H1 (cell line): ENCODE data around the gene RPS6KA6. TPM values are rescaled to one million over a fixed set of nuclear protein-coding genes. Genes with fewer than 3 reads are reported as not detected.

Experiments used
- ASH2L ChIP-seq: fragments of 200-600, 300-600 bp; sonication (generic); IDR thresholded peaks from one replicate; pipeline ENCODE4 v1.7.1; 2017; ENCODE audit warnings: low read length
- BACH1 ChIP-seq: IDR thresholded peaks from 2 replicates; pipeline ENCODE4 v1.6.1; 2012; ENCODE audit warnings: low read length, improper control_type of control experiment
- CEBPB ChIP-seq: IDR thresholded peaks from 2 replicates; pipeline ENCODE4 v1.6.1; 2012; ENCODE audit warnings: low read depth, low read length
- PHF8 ChIP-seq: fragments of 200-600 bp; sonication (generic); conservative IDR thresholded peaks from 2 replicates; pipeline ENCODE4 v1.7.1; 2012; ENCODE audit warnings: low read depth, mild to moderate bottlenecking, inconsistent platforms, low read length, moderate library complexity
- SUZ12 ChIP-seq: fragments of 200-600 bp; sonication (generic); IDR thresholded peaks from 2 replicates; pipeline ENCODE4 v1.6.1; 2012; ENCODE audit warnings: mild to moderate bottlenecking, inconsistent platforms, low read length, moderate library complexity, mixed read lengths
- YY1 ChIP-seq: IDR thresholded peaks from 2 replicates; pipeline ENCODE4 v1.6.1; 2011; ENCODE audit warnings: low read depth, mild to moderate bottlenecking, low read length
- ZNF274 ChIP-seq: IDR thresholded peaks from 2 replicates; pipeline ENCODE4 v1.7.0; 2012; ENCODE audit warnings: low read length, borderline replicate concordance; ENCODE audit errors: extremely low read depth
- polyA plus RNA-seq, 7 experiments: library from polyadenylated mRNA; depleted of rRNA in 3 of 7; stranded (reverse) in 5 of 7; unstranded in 2 of 7; fragments of >200 nt in 5 of 7; fragments of 200-250 nt in 2 of 7; gene quantifications; 1 replicate in 5 of 7; 2 replicates in 1 of 7; 4 replicates in 1 of 7; pipeline versions ENCODE4 v1.2.1 to v1.2.3, GENCODE V29; 2011 to 2013; ENCODE audit warnings: missing spikeins in 2 of 7, mixed read lengths in 2 of 7
- total RNA-seq: library from RNA; stranded (reverse); fragmentation: NEBNext Ultra II Directional; extraction: Animal tissue kit (Norgen Biotek cat#: 25700); gene quantifications from 2 replicates; pipeline ENCODE4 v1.2.1, GENCODE V29; 2021
- TF ChIP-seq, protein P1 (sequence below): fragments of 300-600 bp; sonication (generic); IDR thresholded peaks from 2 replicates; pipeline ENCODE4 v1.7.1; 2012; ENCODE audit warnings: low read length, moderate library complexity, mild to moderate bottlenecking, inconsistent platforms; ENCODE audit not compliant: insufficient replicate concordance
- TF ChIP-seq, protein P2 (sequence below): IDR thresholded peaks from 2 replicates; pipeline ENCODE4 v1.6.1; 2012; ENCODE audit warnings: inconsistent platforms
- TF ChIP-seq, protein P3 (sequence below): IDR thresholded peaks from 2 replicates; pipeline ENCODE4 v1.6.1; 2012; ENCODE audit warnings: inconsistent platforms

RPS6KA6 gene
- total and polyA plus RNA-seq, 2 of the 8 experiments (the other 6 are each of a cell fraction or from before 2014, with no cell fraction given) = 3.5 to 14.6 TPM

DNA sequence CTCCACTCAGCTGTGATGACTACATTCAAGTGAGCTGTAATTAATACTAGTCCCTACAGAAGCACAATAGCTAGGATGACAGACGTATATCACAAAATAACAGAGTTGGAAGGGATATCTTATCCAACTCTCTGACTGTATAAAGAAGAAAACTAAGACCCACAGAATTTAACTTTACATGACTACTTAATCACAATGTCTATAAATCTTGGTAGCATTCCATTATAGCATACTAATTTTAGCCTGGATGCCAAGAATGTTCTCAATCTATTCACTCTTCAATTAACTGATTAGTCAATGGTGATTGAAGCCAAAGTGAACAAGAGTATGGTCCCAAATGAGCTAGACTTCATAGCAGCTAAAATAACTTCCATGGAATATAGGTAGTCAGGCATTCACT lies 31.2 kb downstream of the RPS6KA6 start (continued):
- TF ChIP-seq, protein P1, sequence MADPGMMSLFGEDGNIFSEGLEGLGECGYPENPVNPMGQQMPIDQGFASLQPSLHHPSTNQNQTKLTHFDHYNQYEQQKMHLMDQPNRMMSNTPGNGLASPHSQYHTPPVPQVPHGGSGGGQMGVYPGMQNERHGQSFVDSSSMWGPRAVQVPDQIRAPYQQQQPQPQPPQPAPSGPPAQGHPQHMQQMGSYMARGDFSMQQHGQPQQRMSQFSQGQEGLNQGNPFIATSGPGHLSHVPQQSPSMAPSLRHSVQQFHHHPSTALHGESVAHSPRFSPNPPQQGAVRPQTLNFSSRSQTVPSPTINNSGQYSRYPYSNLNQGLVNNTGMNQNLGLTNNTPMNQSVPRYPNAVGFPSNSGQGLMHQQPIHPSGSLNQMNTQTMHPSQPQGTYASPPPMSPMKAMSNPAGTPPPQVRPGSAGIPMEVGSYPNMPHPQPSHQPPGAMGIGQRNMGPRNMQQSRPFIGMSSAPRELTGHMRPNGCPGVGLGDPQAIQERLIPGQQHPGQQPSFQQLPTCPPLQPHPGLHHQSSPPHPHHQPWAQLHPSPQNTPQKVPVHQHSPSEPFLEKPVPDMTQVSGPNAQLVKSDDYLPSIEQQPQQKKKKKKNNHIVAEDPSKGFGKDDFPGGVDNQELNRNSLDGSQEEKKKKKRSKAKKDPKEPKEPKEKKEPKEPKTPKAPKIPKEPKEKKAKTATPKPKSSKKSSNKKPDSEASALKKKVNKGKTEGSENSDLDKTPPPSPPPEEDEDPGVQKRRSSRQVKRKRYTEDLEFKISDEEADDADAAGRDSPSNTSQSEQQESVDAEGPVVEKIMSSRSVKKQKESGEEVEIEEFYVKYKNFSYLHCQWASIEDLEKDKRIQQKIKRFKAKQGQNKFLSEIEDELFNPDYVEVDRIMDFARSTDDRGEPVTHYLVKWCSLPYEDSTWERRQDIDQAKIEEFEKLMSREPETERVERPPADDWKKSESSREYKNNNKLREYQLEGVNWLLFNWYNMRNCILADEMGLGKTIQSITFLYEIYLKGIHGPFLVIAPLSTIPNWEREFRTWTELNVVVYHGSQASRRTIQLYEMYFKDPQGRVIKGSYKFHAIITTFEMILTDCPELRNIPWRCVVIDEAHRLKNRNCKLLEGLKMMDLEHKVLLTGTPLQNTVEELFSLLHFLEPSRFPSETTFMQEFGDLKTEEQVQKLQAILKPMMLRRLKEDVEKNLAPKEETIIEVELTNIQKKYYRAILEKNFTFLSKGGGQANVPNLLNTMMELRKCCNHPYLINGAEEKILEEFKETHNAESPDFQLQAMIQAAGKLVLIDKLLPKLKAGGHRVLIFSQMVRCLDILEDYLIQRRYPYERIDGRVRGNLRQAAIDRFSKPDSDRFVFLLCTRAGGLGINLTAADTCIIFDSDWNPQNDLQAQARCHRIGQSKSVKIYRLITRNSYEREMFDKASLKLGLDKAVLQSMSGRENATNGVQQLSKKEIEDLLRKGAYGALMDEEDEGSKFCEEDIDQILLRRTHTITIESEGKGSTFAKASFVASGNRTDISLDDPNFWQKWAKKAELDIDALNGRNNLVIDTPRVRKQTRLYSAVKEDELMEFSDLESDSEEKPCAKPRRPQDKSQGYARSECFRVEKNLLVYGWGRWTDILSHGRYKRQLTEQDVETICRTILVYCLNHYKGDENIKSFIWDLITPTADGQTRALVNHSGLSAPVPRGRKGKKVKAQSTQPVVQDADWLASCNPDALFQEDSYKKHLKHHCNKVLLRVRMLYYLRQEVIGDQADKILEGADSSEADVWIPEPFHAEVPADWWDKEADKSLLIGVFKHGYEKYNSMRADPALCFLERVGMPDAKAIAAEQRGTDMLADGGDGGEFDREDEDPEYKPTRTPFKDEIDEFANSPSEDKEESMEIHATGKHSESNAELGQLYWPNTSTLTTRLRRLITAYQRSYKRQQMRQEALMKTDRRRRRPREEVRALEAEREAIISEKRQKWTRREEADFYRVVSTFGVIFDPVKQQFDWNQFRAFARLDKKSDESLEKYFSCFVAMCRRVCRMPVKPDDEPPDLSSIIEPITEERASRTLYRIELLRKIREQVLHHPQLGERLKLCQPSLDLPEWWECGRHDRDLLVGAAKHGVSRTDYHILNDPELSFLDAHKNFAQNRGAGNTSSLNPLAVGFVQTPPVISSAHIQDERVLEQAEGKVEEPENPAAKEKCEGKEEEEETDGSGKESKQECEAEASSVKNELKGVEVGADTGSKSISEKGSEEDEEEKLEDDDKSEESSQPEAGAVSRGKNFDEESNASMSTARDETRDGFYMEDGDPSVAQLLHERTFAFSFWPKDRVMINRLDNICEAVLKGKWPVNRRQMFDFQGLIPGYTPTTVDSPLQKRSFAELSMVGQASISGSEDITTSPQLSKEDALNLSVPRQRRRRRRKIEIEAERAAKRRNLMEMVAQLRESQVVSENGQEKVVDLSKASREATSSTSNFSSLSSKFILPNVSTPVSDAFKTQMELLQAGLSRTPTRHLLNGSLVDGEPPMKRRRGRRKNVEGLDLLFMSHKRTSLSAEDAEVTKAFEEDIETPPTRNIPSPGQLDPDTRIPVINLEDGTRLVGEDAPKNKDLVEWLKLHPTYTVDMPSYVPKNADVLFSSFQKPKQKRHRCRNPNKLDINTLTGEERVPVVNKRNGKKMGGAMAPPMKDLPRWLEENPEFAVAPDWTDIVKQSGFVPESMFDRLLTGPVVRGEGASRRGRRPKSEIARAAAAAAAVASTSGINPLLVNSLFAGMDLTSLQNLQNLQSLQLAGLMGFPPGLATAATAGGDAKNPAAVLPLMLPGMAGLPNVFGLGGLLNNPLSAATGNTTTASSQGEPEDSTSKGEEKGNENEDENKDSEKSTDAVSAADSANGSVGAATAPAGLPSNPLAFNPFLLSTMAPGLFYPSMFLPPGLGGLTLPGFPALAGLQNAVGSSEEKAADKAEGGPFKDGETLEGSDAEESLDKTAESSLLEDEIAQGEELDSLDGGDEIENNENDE = no peak
- no peak for TF ChIP-seq BACH1
- TF ChIP-seq, protein P2, sequence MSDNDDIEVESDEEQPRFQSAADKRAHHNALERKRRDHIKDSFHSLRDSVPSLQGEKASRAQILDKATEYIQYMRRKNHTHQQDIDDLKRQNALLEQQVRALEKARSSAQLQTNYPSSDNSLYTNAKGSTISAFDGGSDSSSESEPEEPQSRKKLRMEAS = no peak
- TF ChIP-seq PHF8 = no peak
- TF ChIP-seq CEBPB = no peak
- no peak for TF ChIP-seq ZNF274
- TF ChIP-seq YY1 = no peak
- TF ChIP-seq, protein P3, sequence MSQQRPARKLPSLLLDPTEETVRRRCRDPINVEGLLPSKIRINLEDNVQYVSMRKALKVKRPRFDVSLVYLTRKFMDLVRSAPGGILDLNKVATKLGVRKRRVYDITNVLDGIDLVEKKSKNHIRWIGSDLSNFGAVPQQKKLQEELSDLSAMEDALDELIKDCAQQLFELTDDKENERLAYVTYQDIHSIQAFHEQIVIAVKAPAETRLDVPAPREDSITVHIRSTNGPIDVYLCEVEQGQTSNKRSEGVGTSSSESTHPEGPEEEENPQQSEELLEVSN = no peak
- TF ChIP-seq SUZ12 = no peak
- TF ChIP-seq ASH2L = no peak
